Hepatocyte (in vitro differentiated cells): ENCODE results near the gene ATP8B4.

Experiments used
- EZH2 ChIP-seq: fragments of 200-600 bp; sonication (generic); IDR thresholded peaks from 2 replicates; pipeline ENCODE4 v1.6.1; 2016; ENCODE audit warnings: antibody characterized with exemption, mild to moderate bottlenecking, borderline replicate concordance
- TF ChIP-seq, protein P1 (sequence below): fragments of 200-600 bp; sonication (generic); IDR thresholded peaks from 2 replicates; pipeline ENCODE4 v1.5.1; 2016; ENCODE audit warnings: antibody characterized with exemption, mild to moderate bottlenecking; ENCODE audit not compliant: poor library complexity

DNA sequence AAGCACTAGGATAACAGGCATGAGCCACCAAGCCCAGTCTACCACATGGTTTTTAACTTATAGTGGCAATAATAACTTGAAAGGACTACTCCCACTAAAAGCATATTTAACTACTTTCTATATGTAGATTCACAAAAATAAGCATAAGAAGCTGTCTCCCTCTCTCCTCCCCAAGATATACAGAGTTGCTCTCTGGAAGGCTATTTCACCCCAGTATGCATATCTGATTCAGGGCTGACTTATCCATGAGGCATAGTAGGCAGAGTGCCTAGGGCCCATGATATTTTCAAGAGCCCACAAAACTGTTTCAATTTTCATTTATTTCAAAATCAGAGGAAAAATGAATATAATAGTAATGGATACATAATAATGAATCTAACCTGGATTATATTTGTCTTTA is 20.5 kb downstream of the ATP8B4 start:
- TF ChIP-seq, protein P1, sequence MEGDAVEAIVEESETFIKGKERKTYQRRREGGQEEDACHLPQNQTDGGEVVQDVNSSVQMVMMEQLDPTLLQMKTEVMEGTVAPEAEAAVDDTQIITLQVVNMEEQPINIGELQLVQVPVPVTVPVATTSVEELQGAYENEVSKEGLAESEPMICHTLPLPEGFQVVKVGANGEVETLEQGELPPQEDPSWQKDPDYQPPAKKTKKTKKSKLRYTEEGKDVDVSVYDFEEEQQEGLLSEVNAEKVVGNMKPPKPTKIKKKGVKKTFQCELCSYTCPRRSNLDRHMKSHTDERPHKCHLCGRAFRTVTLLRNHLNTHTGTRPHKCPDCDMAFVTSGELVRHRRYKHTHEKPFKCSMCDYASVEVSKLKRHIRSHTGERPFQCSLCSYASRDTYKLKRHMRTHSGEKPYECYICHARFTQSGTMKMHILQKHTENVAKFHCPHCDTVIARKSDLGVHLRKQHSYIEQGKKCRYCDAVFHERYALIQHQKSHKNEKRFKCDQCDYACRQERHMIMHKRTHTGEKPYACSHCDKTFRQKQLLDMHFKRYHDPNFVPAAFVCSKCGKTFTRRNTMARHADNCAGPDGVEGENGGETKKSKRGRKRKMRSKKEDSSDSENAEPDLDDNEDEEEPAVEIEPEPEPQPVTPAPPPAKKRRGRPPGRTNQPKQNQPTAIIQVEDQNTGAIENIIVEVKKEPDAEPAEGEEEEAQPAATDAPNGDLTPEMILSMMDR = no peak
- TF ChIP-seq EZH2 = no peak
